Stimulated activated naive CD8-positive, alpha-beta T cell treated with anti-CD3 and anti-CD28 coated beads, Interleukin-15, Interleukin-2, amounts not matched to agents 100 ng/mL and 50 ng/mL, for 24 hours (primary cell): ENCODE measurements around the gene SIRT3.

ENCODE experiments used
- H3K27ac Mint-ChIP-seq: one replicate; pipeline ENCODE4 v1.8.0; 2021; ENCODE audit warnings: mild to moderate bottlenecking, mixed read lengths
- H3K27me3 Mint-ChIP-seq: one replicate; pipeline ENCODE4 v1.8.0; 2021; ENCODE audit warnings: mixed read lengths
- H3K36me3 Mint-ChIP-seq: one replicate; pipeline ENCODE4 v1.8.0; 2021; ENCODE audit warnings: low read depth, mixed read lengths
- H3K4me1 Mint-ChIP-seq: one replicate; pipeline ENCODE4 v1.8.0; 2021; ENCODE audit warnings: low read depth, mixed read lengths
- H3K4me3 Mint-ChIP-seq: one replicate; pipeline ENCODE4 v1.8.0; 2021; ENCODE audit warnings: mild to moderate bottlenecking, mixed read lengths
- H3K9me3 Mint-ChIP-seq: one replicate; pipeline ENCODE4 v1.8.0; 2021; ENCODE audit warnings: mixed read lengths

The SIRT3 gene

GRCh38 chr11:218815-219593 is 17.1 kb downstream of the SIRT3 start:
- Mint-ChIP-seq H3K36me3 (peaks cover 42% of the 10 kb centered on the region), H3K4me3 (no peak overlapping the region), H3K27ac (no peak overlapping the region), H3K9me3 (no peaks in the 10 kb centered on the region), H3K4me1 (peaks cover 9% of the 10 kb centered on the region), H3K27me3 (no peaks in the 10 kb centered on the region)

DNA sequence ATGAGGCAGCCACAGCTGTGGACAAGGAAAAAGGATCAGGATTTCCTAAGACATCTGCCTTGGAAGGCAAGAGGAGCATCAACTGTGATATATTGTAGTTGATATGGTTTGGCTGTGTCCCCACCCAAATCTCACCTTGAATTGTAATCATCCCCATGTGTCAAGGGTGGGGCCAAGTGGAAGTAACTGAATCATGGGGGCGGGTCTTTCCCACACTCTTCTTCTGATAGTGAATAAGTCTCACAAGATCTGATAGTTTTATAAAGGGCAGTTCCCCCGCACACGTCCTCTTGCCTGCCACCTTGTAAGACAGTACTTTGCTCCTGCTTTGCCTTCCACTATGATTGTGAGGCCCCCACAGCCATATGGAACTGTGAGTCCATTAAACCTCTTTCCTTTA is 18.4 kb downstream of the SIRT3 start:
- H3K36me3 Mint-ChIP-seq, result peaks cover 44% of the 10 kb centered on the region
- peaks cover 9% of the 10 kb centered on the region for H3K4me1 Mint-ChIP-seq

DNA sequence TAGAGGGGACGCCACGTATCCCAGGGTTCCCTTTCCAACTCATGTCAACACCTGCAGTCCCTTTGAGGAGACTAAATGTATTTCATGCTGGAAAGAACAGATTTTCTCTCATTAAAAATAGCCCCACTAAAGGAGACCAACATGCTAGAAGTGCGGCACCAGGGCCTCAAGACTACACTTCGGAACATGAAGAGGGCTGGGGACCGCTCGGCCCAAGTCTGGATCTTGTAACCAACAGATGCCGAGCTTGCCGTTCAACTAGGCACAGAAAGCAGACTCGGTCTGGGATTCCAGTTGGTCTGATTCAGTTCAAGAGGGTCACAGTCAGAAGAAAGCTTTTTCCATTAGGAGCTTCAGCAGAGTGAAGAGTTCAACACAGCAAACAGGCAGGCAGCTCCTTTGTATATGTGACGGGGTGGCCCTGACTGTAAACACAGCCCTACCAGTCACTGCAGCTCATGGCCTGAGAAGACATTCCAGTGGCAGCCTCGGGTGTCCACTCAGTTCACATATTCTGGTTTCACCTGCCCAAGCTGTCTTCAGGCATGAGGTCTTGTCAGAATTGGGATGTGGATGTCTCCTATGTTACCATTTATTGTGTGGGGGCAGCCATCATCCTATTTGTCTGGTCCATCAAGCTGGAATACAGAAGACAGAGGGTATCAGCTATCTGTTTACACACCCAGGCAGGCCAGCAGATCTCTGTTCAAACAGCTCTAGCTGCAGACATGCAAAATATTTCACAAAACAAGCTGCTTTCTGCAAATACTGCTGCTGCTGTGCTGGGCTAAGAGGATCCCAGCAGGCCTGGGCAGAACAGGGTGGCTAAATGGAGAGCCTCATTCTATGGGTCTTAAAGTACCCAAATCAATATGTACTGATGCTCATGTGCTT is 19.8 kb downstream of the SIRT3 start:
- peaks cover 11% of the 10 kb centered on the region for H3K4me1 Mint-ChIP-seq
- no peak overlapping the region for H3K4me3 Mint-ChIP-seq
- H3K27me3 Mint-ChIP-seq, result no peaks in the 10 kb centered on the region
- H3K27ac Mint-ChIP-seq, result peak overlapping the region; percentile 49
- H3K36me3 Mint-ChIP-seq, result peaks cover 46% of the 10 kb centered on the region
- no peaks in the 10 kb centered on the region for H3K9me3 Mint-ChIP-seq

More for the DNA sequence above, 18.4 kb downstream of the SIRT3 start:
- Mint-ChIP-seq H3K9me3 (no peaks in the 10 kb centered on the region), H3K27me3 (no peaks in the 10 kb centered on the region), H3K4me3 (no peak overlapping the region), H3K27ac (peak overlapping the region; percentile 28)

DNA sequence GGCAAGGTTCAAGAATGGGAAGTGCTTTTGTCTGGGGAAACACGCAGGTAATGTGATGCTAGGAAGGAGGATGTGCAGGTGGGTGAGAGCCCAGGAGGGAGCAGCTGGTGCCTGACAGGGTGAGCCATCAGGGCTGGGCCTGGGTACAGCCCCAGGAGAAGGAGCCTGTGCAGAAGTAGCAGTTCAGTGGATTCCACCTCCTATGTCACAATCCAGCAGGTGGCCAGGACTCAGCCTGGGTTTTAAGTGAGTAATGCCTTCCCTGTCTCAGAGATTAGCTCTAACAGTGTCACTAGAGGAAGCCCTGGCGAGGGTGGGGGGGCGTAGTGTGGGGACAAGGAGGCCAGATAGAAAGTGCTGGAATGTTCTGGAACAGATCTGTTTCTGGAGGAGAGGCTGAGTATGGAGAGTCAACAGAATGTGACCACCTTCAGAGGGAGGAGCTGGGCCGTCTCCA is 20.5 kb downstream of the SIRT3 start:
- Mint-ChIP-seq H3K4me1 (peaks cover 18% of the 10 kb centered on the region), H3K36me3 (peaks cover 52% of the 10 kb centered on the region), H3K27me3 (no peaks in the 10 kb centered on the region), H3K9me3 (no peaks in the 10 kb centered on the region), H3K27ac (peak overlapping the region; percentile 49), H3K4me3 (no peak overlapping the region)

GRCh38 chr11:214083-214482 is 22.1 kb downstream of the SIRT3 start:
- Mint-ChIP-seq H3K27ac (no peak overlapping the region), H3K27me3 (no peaks in the 10 kb centered on the region), H3K4me1 (peaks cover 33% of the 10 kb centered on the region), H3K4me3 (no peak overlapping the region), H3K36me3 (peaks cover 52% of the 10 kb centered on the region), H3K9me3 (no peaks in the 10 kb centered on the region)

DNA sequence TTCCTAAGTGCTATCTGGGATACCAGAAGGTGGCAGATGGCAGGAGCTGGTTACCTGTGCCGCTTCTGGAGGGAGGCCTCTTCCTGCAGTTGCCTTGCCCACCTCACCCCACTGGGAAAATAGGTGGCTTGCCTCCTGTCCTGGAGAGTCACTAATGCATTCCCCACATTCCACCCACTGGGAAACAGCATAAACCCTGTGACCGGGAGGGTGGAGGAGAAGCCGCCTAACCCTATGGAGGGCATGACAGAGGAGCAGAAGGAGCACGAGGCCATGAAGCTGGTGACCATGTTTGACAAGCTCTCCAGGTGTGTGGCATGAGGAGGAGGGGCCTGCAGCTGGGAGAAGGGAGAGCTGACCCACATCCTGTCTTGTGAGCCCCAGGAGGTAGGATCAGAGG is 23.0 kb downstream of the SIRT3 start:
- H3K9me3 Mint-ChIP-seq, result no peaks in the 10 kb centered on the region
- H3K4me1 Mint-ChIP-seq, result peaks cover 32% of the 10 kb centered on the region
- peaks cover 52% of the 10 kb centered on the region for H3K36me3 Mint-ChIP-seq
- H3K4me3 Mint-ChIP-seq, result no peak overlapping the region
- H3K27ac Mint-ChIP-seq, result peak overlapping the region; percentile 0
- H3K27me3 Mint-ChIP-seq, result no peaks in the 10 kb centered on the region

DNA sequence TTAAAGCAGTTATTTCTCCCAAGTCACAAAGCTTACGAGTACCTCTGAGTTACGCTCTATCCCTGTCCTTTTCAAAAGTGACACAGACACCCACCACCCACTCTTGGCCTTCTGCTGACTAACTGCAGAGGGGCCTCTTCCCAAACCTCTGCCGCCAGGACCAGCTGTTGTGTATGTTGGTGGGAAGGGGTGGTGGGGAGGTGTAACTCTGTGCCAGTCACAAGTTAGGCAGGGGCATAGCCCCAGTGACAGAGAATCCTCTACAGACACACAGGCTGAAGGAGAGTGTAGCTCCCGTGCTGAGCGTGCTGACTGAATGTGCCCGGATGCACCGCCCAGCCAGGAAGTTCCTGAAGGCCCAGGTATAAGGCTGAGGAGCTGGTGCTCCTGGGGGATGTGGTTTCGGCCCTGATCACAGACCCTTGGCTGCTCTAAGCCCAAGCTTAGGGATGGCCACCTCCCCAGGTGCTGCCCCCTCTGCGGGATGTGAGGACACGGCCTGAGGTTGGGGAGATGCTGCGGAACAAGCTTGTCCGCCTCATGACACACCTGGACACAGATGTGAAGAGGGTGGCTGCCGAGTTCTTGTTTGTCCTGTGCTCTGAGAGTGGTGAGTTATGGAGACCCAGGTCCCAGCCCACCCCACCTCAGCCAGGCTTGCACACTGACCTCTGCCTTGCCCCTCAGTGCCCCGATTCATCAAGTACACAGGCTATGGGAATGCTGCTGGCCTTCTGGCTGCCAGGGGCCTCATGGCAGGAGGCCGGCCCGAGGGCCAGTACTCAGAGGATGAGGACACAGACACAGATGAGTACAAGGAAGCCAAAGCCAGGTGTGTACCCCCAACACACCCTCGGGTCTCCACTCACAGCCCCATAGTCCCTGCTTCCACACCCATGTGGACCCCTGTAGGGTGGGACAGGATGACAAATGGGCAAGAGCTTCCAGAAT is 23.7 kb downstream of the SIRT3 start:
- Mint-ChIP-seq H3K4me3 (no peak overlapping the region), H3K27me3 (no peaks in the 10 kb centered on the region), H3K27ac (peak overlapping the region; percentile 77), H3K4me1 (peaks cover 25% of the 10 kb centered on the region), H3K9me3 (no peaks in the 10 kb centered on the region), H3K36me3 (peaks cover 45% of the 10 kb centered on the region)

DNA sequence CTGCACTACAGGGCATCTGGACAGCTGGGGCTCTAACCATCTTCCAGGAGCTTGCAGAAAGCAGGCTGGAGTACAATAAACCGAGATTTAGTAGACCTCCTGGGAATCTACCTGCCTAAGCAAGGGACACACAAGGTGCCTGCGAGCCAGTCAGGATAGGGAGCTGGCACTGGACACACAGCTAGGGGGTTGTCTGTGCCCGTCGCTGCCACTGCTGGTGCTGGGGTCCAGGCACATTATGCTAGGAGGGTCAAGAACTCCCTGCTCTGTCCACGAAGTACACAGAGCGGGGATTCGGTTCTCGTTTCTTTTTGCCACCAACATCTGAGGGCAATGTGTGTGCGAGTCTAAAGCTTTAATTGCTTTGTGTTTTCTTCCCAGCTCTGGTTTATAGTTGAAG is 24.4 kb downstream of the SIRT3 start:
- Mint-ChIP-seq H3K36me3 (peaks cover 45% of the 10 kb centered on the region), H3K4me3 (no peak overlapping the region), H3K4me1 (peaks cover 24% of the 10 kb centered on the region), H3K27me3 (no peaks in the 10 kb centered on the region), H3K27ac (peak overlapping the region; percentile 77), H3K9me3 (no peaks in the 10 kb centered on the region)

DNA sequence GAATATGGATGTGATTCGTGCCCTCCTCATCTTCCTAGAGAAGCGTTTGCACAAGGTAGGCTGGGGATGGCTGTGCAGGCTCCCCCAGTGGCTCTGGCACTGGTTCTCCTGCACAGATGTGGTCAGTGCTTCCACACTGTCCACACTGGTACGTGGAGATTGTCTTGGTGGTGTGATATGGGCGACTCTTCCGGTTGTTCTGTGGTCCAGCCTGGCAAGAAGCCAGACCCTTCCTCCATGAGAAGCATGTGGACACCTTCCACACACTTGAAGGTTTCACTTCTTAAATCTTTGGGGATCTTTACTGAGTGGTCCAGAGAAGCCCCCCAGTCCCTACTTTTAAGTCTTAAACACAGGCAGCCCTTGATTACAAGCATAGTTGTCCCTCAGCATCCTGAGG is 24.8 kb downstream of the SIRT3 start:
- Mint-ChIP-seq H3K9me3 (no peaks in the 10 kb centered on the region), H3K27ac (peak overlapping the region; percentile 68), H3K27me3 (no peaks in the 10 kb centered on the region), H3K4me3 (peak overlapping the region; percentile 15), H3K36me3 (peaks cover 48% of the 10 kb centered on the region), H3K4me1 (peaks cover 28% of the 10 kb centered on the region)

- no peaks in the 10 kb centered on the region for H3K27me3 Mint-ChIP-seq
- no peaks in the 10 kb centered on the region for H3K9me3 Mint-ChIP-seq
- peaks cover 32% of the 10 kb centered on the region for H3K4me1 Mint-ChIP-seq
- H3K27ac Mint-ChIP-seq, result peak overlapping the region; percentile 68
- peaks cover 47% of the 10 kb centered on the region for H3K36me3 Mint-ChIP-seq
- H3K4me3 Mint-ChIP-seq, result peak overlapping the region; percentile 15
These were observed 25.4 kb downstream of the SIRT3 start for GRCh38 chr11:210803-211180.

GRCh38 chr11:210122-210802 is 25.9 kb downstream of the SIRT3 start:
- Mint-ChIP-seq H3K9me3 (no peaks in the 10 kb centered on the region), H3K36me3 (peaks cover 46% of the 10 kb centered on the region), H3K27ac (peak overlapping the region; percentile 32), H3K4me1 (peaks cover 37% of the 10 kb centered on the region), H3K4me3 (peak overlapping the region; percentile 99), H3K27me3 (no peaks in the 10 kb centered on the region)

GRCh38 chr11:209275-210121 is 26.6 kb downstream of the SIRT3 start:
- Mint-ChIP-seq H3K4me3 (peak overlapping the region; percentile 99), H3K4me1 (peaks cover 43% of the 10 kb centered on the region), H3K9me3 (no peaks in the 10 kb centered on the region), H3K27ac (peak overlapping the region; percentile 97), H3K36me3 (peaks cover 43% of the 10 kb centered on the region), H3K27me3 (no peaks in the 10 kb centered on the region)

DNA sequence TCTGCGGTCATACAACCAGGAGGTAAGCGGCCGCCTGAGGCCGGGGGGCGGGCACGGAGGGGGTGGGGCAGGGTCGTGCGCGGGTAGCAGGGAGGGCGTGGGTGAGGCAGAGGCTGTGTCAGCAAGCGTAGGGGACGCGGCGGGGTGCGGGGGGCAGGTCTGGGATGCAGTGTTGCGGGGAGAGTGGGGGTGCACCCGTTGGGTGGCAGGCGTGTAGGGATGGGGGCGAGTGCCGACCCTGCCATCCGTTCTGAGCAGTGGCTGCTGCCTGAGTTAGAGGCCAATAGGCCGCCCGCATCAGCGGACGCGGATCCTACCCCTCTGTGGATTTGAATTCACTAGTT is 27.3 kb downstream of the SIRT3 start:
- Mint-ChIP-seq H3K4me3 (peak overlapping the region; percentile 99), H3K27me3 (no peaks in the 10 kb centered on the region), H3K36me3 (peaks cover 45% of the 10 kb centered on the region), H3K9me3 (no peaks in the 10 kb centered on the region), H3K27ac (peak overlapping the region; percentile 97), H3K4me1 (peaks cover 49% of the 10 kb centered on the region)
